NCI-H2029 (cell line): Measurements from ENCODE around the gene GALNT2.

ENCODE experiments used
- DNase-seq: peaks from one replicate; lab custom pipeline; 2025; lab: John Stamatoyannopoulos, UW

The GALNT2 gene

DNA sequence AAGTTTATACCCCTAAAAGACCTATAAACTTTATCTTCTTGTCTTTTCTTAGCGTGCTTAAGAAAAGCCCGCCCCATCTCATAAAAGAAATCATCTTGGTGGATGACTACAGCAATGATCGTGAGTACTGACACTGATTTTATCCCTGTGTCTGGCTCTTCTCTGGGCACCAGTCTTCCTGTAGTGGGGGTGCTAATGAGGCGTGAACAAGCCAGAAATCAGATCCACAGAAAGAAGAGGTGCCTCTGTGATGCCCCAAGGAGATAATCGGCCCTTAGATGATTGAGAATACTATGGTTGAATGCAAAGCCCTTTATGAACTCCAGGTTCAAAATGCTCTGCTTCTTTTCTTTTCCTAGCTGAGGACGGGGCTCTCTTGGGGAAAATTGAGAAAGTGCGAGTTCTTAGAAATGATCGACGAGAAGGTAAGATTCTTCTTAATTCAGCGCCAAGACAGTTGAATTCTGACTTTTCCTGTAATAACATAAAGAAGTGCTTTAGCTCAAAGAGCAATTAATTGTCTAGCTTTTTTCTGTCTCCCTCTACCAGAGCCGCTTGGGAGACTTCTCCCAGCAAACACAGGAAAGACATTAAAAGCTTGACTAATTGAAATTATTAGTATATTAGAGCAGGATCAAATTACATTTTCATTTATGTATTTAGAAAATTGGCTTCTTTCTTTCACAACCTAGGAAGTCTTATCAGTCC, 169.4 kb downstream of the GALNT2 start:
- no peak for DNase-seq

DNA sequence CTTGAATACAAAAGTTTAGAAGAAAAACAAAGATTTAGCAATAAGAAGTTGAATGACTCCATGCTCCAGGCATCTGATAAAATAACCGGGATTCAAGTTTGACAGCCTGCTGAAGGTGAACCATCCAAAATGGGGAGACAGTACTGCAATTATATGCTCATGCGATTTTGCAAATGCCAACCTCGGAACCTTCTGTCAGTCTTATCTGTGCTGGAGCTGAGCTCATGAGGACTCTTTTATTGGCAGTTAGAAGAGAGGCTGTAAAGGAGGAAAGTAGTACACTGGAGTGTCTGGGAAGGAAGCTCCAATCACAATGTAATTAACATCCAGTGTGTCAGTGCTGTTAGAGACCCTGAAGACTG, 170.0 kb downstream of the GALNT2 start:
- no peak for DNase-seq

DNA sequence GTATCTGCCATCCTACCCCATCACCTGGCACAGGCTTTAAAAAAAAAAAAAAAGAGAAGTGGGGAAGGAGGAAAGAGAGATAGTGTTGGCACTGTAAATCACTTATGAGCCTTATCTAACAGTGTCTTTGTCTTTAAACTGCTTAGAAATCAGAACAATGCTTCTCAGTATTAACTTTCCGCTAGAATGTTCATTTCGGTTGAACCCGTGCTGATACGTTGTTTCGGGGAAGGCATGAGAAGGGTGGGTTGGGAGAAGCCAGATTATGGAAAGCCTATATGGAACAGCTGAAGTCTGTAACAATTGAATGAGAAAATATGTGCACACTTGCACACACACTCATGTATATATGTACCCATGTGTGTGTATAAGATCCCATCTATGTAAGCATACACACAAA, 170.8 kb downstream of the GALNT2 start:
- DNase-seq = no peak

DNA sequence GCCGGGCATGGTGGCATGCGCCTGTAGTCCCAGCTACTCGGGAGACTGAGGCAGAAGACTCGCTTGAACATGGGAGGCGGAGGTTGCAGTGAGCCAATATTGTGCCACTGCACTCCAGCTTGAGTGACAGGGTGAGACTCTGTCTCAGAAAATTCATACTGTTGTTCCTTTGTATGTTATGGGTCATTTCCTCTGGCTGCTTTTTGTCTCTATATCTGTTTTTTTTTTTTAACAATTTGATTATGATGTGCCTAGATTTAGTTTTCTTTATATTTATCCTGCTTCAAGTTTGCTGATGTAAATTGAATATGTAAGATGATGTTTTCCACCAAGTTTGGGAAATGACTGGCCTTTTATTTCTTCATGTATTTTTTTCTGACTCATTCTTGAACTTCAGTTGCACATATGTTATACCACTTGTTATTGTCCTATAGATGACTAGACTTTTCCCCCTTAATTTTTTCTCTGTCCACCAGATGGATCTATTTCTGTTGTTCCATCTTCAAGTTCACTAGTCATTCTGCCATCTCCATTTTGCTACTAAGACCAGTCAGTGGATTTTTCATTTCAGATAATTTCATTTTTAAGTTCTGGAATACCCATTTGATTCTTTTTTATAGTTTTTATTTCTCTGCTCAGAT, 173.5 kb downstream of the GALNT2 start:
- DNase-seq = no peak

DNA sequence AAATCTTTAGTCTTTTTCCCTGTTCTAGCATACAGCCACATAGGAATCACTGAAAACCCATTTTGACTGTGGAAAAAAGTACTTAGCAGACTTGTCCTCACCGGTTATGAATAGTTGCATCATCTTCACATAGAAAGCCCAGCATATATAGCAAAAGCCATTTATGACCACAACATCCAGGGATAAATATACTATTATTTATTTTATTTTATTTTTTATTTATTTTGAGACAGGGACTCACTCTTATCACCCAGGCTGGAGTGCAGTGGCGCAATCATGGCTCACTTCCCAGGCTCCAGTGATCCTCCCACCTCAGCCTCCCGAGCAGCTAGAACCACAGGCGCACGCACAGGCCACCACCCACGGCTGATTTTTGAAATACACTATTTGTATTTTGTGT, 175.3 kb downstream of the GALNT2 start:
- DNase-seq = no peak

DNA sequence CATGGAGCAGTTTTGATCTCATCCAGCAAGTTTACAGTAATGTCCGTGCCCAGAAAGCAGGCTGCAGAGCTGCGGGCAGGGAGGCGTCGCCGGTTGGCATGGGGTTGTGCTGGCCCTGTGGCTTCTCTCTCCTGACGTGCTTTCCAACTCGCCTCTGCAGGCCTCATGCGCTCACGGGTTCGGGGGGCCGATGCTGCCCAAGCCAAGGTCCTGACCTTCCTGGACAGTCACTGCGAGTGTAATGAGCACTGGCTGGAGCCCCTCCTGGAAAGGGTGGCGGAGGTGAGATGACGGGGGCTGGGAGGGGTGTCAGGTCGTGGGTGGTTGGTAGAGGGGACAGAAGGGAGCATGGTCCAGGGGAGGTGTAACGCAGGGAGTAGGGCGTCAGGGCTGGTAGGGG, 176.1 kb downstream of the GALNT2 start:
- no peak for DNase-seq

DNA sequence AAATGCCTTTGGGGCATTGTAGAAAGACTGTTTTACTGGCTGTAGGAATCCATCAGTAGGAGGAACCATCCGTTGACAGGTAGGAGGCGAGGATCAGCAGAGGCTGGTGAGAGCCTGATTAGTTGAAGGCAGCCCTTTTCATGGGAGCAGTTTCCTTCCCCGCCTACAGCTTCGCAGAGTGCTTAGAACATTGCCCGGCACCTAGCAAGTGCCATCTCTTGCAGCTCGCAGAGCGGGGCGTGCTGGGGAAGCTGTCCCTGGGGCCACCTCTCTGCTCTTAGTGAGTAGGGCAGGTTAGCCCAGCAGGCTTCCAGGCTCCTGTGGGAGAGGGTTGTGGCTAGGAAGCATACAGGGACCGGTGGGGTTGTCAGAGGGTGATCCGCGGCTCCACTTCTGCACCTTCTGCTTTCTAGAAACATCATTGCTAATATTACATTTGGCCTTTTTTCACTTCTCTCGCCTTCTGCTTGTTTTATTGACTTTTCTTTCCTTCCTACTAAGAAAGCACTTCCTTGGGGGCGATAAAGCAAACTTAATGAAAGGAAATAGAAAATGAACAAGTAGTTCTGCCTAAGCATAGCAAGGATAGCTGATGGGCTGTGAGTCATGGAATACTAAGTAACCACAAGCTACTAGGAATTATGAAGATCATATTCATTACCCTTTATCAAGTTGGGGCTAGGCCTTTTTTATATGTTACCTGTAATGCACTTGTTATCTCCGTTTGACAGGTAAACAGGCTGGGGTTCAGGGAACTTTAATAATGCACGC, 176.7 kb downstream of the GALNT2 start:
- DNase-seq = no peak

DNA sequence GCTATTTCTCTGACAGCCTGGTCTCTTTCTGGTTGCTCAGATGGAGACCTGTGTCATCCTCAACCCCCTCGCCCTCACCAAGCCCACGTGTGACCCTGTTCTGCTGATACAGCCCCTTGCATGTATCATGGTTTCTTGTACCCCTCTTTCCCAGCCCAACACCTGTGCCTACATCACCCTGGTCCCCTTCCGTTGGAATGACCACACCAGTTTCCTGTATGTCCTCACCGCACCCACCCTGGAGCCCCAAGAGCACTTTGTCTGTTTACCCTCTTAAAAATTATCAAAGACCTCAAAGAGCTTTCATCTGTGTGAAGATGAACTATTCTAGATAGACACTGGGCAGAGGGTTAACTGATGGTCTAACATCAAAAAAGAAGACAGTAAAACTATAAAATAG, 179.5 kb downstream of the GALNT2 start:
- no peak for DNase-seq

DNA sequence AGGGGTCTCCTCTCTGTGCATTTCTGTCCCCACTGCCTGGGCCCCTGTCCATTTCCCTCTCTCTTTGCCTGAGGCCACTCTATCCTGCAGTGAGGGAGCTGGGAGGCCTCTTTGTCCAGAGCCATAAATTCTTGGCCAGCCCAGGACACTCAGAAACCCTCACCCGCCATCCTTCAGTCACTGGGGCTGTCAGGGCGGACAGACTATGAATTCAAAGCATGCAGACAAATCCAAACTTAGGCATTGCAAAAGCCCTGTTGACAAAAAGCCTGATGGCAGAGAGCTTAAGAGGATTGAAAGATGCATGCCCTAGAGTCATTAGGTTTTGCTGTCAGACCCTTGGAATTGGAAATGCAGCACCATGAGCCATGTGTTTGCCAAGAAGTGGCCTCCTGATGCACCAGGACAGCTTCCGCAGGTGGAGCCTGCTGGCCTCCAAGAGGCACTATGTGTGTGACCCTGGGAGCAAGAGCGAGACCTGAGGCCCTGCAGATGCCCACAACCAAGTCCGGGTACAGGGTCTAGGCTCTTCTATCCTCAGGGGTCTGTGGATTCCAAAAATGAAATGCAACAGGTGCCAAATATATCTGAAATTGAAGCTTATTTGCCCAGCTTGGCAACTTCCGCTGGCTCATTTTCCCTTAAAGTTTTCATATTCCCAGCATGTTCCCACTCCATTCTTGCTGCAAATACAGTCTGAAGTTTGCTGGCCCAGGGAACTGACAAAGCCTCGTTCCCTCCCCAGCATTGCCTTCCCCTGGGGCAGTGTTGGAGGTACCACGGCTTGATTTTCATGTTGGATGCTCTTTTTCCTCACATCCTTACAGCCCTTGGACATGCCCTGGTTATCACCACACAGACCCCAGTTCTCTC, 181.2 kb downstream of the GALNT2 start:
- DNase-seq = no peak

DNA sequence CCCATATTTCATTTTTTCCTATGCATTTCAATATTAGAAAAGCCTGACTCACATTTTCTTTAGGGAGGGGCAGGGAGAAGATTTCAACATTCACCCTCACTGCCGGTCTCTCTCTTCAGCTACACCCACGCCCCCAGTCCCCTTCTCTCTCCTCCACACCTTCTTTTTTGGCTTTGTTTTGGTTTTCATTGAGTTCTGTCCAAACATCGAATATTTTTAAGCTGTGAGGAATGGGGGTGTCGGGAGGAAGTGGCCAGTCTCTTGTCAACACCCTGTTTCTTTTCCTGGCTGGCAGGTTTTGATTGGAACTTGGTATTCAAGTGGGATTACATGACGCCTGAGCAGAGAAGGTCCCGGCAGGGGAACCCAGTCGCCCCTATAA, 181.8 kb downstream of the GALNT2 start:
- no peak for DNase-seq

DNA sequence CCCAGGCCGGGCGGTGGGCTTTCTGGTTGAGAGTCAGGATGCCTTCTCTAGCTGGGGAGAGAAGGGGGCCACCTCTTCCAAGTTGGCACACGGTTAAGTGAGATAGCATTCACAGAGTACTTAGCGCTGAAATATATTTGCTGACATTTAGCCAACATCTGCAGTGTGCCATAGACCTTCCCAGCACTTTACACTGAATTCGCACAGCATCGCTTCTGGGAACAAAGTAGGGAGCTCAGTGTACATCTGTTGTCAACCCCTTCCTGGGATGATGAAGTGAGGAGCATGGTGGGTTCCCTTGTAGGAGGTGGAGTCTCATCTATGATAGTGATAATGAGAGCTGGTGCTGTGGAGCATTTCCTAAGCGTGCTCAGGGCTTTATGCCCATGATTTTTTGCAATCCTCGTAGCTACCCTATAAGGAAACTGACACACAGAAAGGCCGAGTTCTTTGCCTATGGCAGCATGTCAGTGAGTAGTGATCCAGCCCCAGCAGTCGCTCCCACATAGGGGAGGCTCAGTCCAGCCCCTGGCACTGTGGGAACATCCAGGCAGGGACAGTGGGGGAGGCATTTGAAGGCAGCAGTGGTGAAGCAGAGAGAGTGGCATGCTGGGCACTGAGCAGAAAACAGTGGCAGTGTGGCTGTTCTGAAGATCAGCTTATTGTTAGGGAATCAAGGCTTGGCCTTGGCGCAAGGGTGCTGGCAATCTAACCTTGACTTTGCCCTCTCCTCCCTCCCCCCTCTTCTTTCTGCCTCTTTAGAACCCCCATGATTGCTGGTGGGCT, 182.8 kb downstream of the GALNT2 start:
- no peak for DNase-seq

DNA sequence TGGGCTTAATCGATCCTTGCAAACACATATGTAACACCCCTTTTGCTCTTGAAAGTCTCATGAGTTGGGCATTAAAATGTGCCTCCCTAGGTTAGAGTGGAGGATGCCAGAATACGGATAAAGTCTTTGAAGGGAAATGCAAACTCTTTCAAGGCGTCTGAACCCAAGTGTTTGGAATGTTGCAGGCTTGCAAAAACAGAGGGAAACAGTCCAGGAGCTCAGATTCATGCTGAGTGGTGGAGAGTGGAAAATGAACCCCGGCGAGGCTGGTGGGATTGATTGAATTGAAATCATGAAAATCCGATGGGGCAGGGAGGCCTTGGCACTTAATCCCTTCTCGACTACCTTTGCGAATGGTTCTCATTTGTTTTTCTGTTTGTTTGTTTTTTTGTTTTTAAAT, 183.6 kb downstream of the GALNT2 start:
- no peak for DNase-seq

DNA sequence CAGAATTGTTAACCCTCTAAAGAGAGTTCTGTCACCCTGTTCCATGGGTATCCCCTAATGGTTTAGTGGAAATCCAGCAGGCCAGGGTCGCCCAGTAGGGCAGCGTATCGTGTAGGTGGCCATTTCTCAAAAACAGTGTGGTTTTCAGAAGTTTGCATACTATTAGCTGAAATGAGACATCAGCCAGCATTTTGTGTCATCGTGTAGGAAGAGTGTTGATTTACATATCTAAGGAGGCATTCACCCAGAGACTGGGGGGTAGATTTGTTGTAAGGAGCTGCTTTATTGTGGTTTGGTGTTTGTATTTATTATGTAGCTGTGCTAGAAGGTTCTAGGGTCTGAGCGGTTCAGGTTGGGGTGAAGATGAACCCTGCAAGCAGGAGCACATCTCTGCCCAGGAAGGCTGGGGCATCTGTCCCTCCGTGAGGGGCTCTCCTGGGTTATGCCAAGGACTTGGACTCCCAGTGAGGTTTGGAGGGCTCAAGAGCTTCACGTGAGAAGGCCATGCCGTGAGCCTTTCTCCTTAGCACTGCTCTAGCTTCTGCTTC, 184.7 kb downstream of the GALNT2 start:
- DNase-seq = no peak

DNA sequence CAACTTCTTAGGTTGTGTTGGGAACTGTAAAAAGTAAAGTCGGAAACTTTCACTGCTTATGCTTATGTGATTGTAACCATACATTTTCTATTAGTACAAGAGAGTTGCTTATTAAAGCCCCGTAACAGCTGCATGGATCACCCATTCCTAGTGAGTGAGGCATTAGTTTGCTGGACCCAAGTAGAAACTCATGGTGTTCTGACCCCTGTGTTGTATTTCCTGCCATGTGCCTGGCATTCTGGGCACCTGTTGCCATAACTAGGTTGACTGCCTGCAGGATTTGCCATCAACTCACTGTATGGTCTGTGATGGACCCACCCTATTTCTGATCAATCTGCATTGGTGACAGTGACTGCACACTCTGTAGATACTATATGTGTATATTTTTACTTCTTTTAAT, 186.1 kb downstream of the GALNT2 start:
- DNase-seq = no peak

DNA sequence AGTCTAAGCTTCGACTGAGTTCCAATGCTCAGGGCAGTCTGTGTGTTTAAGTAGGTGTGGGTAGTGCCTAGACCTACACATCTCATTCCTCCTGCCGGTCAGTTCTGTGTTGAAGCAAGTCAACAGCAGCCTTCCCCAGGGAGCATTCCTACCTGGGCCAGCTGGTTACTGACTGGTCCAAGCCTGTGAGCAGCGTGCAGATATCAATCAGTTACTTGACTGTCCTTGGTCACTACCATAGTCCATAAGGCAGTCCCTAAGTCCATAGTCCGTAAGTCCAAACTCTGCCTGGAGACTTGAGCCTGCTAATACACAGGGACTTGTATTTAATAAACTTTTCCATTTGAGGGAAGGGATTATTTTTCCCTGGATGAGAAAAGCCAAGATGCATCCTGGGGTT, 187.2 kb downstream of the GALNT2 start:
- DNase-seq = no peak

DNA sequence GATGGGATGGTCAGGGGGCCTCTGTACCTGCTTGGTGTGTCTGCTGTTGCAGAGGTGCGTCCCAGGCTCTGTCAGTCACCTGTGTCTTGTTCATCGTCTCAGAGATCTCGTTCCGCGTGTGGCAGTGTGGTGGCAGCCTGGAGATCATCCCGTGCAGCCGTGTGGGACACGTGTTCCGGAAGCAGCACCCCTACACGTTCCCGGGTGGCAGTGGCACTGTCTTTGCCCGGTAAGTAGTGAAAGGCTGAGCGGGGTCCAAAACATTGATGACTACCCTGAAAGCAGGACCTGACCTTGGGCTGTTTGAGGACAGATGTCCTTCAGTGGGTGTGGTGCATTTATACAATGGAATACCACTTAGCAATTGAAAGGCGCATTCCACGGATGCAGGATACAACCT, 188.1 kb downstream of the GALNT2 start:
- DNase-seq = no peak

DNA sequence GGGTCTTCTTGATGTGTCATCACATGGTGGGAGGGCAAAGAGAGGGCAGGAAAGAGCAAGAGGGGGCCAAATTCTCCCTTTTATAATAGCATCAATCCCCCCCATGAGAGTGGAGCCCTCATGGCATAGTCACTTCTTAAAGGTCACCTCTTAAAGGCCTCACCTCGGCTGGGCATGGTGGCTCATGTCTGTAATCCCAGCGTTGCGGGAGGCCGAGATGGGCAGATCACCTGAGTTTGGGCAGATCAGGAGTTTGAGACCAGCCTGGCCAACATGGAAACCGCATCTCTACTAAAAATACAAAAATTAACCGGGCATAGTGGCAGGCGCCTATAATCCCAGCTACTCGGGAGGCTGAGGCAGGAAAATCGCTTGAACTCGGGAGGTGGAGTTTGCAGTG, 189.0 kb downstream of the GALNT2 start:
- DNase-seq = no peak

DNA sequence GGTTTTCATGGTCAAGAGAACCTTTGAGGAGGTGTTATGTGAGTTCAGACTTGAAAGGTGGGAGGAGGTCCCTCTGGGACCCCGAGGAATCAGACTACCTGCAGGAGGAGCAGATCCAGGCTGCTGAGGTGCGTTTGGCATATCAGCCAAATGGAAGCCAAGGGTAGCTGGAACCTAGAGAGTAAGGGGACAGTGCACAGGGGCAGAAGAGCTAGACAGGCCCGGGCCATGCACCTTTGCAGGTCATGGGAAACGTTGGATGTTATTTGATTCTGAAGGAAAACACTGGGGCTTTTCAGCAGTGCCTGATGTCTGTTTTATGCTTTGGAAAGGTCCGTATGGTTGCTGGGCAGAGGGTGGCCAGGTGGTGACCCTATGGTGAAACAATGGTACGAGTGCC, 189.9 kb downstream of the GALNT2 start:
- DNase-seq = no peak

DNA sequence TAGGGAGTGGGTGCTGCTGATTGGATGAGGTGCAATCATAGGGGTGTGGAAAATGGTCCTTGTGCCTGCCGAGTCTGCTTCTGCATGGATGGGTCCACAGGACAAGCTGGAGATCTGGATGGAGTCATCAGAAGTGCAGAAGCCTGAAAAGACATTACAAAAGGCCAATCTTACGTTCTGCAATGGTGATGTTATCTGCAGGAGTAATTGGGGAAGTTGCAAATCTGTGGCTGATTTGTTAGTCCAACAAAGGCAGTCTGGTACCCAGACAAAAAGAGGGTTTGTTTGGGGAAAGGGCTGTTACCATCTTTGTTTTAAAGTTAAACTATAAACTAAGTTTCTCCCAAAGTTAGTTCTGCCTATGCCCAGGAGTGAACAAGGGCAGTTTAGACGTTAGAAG, 192.6 kb downstream of the GALNT2 start:
- no peak for DNase-seq

DNA sequence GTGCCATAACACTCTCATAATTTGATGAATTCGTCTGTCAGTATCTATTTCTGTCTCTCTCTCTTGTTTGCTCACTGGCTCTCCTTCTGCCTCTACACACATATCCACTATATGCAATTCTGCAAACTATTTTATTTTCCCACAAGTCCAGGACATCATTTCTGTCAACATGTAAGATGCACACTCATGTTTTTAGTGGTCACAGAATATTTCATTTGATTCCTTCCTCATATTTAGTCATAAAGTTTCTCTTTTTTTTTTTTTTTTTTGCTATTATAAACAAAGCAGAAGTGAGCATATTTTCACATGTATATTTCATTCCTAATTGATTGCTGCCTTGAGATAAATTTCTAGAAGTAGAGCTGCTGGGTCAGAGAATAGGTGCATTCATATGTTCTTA, 193.8 kb downstream of the GALNT2 start:
- DNase-seq = no peak

DNA sequence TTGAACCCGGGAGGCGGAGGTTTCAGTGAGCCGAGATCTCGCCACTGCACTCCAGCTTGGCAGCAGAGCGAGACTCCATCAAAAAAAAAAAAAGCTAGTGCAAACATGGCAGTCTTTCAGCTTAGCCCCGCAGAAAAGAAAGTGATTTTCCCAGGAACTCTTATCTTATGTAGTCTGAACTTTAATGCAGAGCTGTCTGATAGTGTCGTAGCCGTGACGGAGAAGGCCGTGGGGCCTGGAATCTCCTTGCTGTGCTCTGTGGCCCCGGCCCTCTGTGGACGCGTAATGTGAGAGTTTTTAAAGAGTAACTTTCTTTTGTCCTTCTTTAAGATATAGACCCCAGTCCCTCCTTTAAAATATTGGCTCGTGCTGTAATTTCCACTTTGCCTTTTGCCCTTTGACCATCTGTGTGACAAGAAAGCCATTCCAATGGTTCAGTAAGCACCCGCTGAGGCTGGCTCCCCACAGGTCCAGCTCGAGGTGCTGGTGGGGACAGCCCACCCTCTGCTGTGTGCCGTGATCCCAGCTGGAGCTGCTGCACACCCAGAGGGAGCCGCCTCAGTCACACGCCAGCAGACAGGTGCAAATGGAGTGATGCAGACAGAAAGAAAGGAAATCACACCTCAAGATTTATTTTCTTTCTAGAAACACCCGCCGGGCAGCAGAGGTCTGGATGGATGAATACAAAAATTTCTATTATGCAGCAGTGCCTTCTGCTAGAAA, 195.1 kb downstream of the GALNT2 start:
- no peak for DNase-seq
